GM23338 (cell line): ENCODE measurements around the gene MED20. TPM values are rescaled to one million over a fixed set of nuclear protein-coding genes. Genes with fewer than 3 reads are reported as not detected.

Experiments used
- ATAC-seq: fragments of 200-7000 bp; cut with Tn5 transposase; 3 replicates; pipeline ENCODE4 v1.9.1; 2020
- DNase-seq: peaks from one replicate; pipeline ENCODE4 v3.0.0-alpha.2; 2015; ENCODE audit warnings: low spot score
- H2AFZ ChIP-seq: fragments of 200-600 bp; sonication (generic); 2 replicates; pipeline ENCODE4 v1.8.0; 2016; ENCODE audit warnings: antibody characterized with exemption, mild to moderate bottlenecking, moderate library complexity
- H3F3A ChIP-seq: fragments of 200-600 bp; sonication (generic); replicated peaks from 2 replicates; pipeline ENCODE4 v1.8.0; 2017; ENCODE audit warnings: antibody characterized with exemption, mixed run types, low read depth
- H3K27ac ChIP-seq: fragments of 200-600 bp; sonication (generic); 2 replicates; pipeline ENCODE4 v1.6.1; 2016; ENCODE audit warnings: low read depth
- H3K27me3 ChIP-seq: fragments of 200-600 bp; sonication (generic); 2 replicates; pipeline ENCODE4 v1.8.0; 2016; ENCODE audit warnings: mild to moderate bottlenecking, mixed run types, moderate library complexity; ENCODE audit not compliant: insufficient read depth
- H3K36me3 ChIP-seq: fragments of 200-600 bp; sonication (generic); 2 replicates; pipeline ENCODE4 v1.8.0; 2016; ENCODE audit warnings: mild to moderate bottlenecking; ENCODE audit not compliant: insufficient read depth
- H3K4me1 ChIP-seq: fragments of 200-600 bp; sonication (generic); 2 replicates; pipeline ENCODE4 v1.8.0; 2016; ENCODE audit warnings: mild to moderate bottlenecking, moderate library complexity; ENCODE audit not compliant: insufficient read depth
- H3K4me2 ChIP-seq: fragments of 200-600 bp; sonication (generic); 2 replicates; pipeline ENCODE4 v1.7.1; 2017; ENCODE audit warnings: mixed run types
- H3K4me3 ChIP-seq: fragments of 200-600 bp; sonication (generic); 2 replicates; pipeline ENCODE4 v1.6.1; 2016; ENCODE audit warnings: mixed run types
- H3K79me2 ChIP-seq: fragments of 200-600 bp; sonication (generic); replicated peaks from 2 replicates; pipeline ENCODE4 v1.8.0; 2017; ENCODE audit warnings: mild to moderate bottlenecking; ENCODE audit not compliant: insufficient read depth
- H3K9me2 ChIP-seq: fragments of 200-600 bp; sonication (generic); 2 replicates; pipeline ENCODE4 v1.8.0; 2017; ENCODE audit not compliant: insufficient read depth
- H4K20me1 ChIP-seq: fragments of 200-600 bp; sonication (generic); replicated peaks from 2 replicates; pipeline ENCODE4 v1.8.0; 2017; ENCODE audit warnings: mild to moderate bottlenecking; ENCODE audit not compliant: insufficient read depth
- H3K27ac Mint-ChIP-seq: 2 replicates; pipeline ENCODE4 v1.8.0; 2020; ENCODE audit warnings: inconsistent platforms, mild to moderate bottlenecking, moderate library complexity, mixed read lengths
- H3K27me3 Mint-ChIP-seq: 3 replicates; pipeline ENCODE4 v1.8.0; 2022; ENCODE audit warnings: low read depth, mild to moderate bottlenecking, moderate library complexity, mixed read lengths, inconsistent platforms; ENCODE audit not compliant: insufficient read depth, poor library complexity
- H3K36me3 Mint-ChIP-seq: 3 replicates; pipeline ENCODE4 v1.8.0; 2021; ENCODE audit warnings: low read depth, mild to moderate bottlenecking, inconsistent platforms, moderate library complexity, mixed read lengths
- H3K4me1 Mint-ChIP-seq: 3 replicates; pipeline ENCODE4 v1.8.0; 2020; ENCODE audit warnings: mild to moderate bottlenecking, inconsistent platforms, mixed read lengths
- H3K4me3 Mint-ChIP-seq: 3 replicates; pipeline ENCODE4 v1.8.0; 2021; ENCODE audit warnings: moderate library complexity, mild to moderate bottlenecking, inconsistent platforms, mixed read lengths
- H3K9me3 Mint-ChIP-seq: 3 replicates; pipeline ENCODE4 v1.8.0; 2020; ENCODE audit warnings: moderate library complexity, mild to moderate bottlenecking, inconsistent platforms, mixed read lengths
- CREB1 ChIP-seq: fragments of 250-450 bp; sonication (Bioruptor Pico); IDR thresholded peaks from 2 replicates; pipeline ENCODE4 v1.5.0; 2020; ENCODE audit warnings: low read depth, mild to moderate bottlenecking, moderate library complexity
- EZH2 ChIP-seq: fragments of 200-600 bp; sonication (generic); IDR thresholded peaks from one replicate; pipeline ENCODE4 v1.8.0; 2017; ENCODE audit warnings: antibody characterized with exemption, mild to moderate bottlenecking, low read depth; ENCODE audit not compliant: unreplicated experiment
- EZH2phosphoT487 ChIP-seq: fragments of 200-600 bp; sonication (generic); IDR thresholded peaks from one replicate; pipeline ENCODE4 v1.8.1; 2018; ENCODE audit warnings: antibody characterized with exemption; ENCODE audit not compliant: unreplicated experiment
- JUNB ChIP-seq: IDR thresholded peaks from one replicate; pipeline ENCODE4 v1.6.1; 2016; ENCODE audit warnings: antibody characterized with exemption; ENCODE audit not compliant: unreplicated experiment
- NANOG ChIP-seq: IDR thresholded peaks from 2 replicates; pipeline ENCODE4 v1.6.1; 2016; ENCODE audit warnings: antibody characterized with exemption, borderline replicate concordance
- POLR2AphosphoS5 ChIP-seq: IDR thresholded peaks from 2 replicates; pipeline ENCODE4 v1.6.1; 2016; ENCODE audit warnings: antibody characterized with exemption, low read depth
- STAT1 ChIP-seq: IDR thresholded peaks from one replicate; pipeline ENCODE4 v1.6.1; 2016; ENCODE audit warnings: antibody characterized with exemption; ENCODE audit not compliant: unreplicated experiment
- ZNF114 ChIP-seq: fragments of 250-450 bp; sonication (Bioruptor Pico); IDR thresholded peaks from 2 replicates; pipeline ENCODE4 v1.5.0; 2020; ENCODE audit warnings: mild to moderate bottlenecking, moderate library complexity
- ZNF331 ChIP-seq: fragments of 250-450 bp; sonication (Bioruptor Pico); IDR thresholded peaks from 2 replicates; pipeline ENCODE4 v1.5.0; 2020; ENCODE audit warnings: low read depth, mild to moderate bottlenecking, moderate library complexity
- polyA plus RNA-seq: library from polyadenylated mRNA; unstranded; fragments of >200 nt; fragmentation: Nextera tagmentation; extraction: Ambion mirVana; gene quantifications from 2 replicates; pipeline ENCODE4 v1.2.1, GENCODE V29; 2016
- total RNA-seq: library from RNA; depleted of rRNA; stranded (reverse); fragments of >200 nt; shearing (Covaris generic); gene quantifications from 2 replicates; pipeline ENCODE4 v1.2.3, GENCODE V29; 2014
- TF ChIP-seq, protein P1 (sequence below), 2 experiments: fragments of 200-600 bp in 1 of 2; sonication (generic) in 1 of 2; conservative IDR thresholded peaks; 2 replicates each; pipeline versions ENCODE4 v1.5.1 to v1.6.1; 2016 to 2017; ENCODE audit warnings: antibody characterized with exemption in 2 of 2, low read depth in 2 of 2, mild to moderate bottlenecking in 2 of 2, moderate library complexity in 1 of 2
- TF ChIP-seq, protein P2 (sequence below): IDR thresholded peaks from one replicate; pipeline ENCODE4 v1.6.1; 2018; ENCODE audit warnings: antibody characterized with exemption; ENCODE audit not compliant: unreplicated experiment
- TF ChIP-seq, protein P3 (sequence below): IDR thresholded peaks from 2 replicates; pipeline ENCODE4 v1.6.1; 2016; ENCODE audit warnings: antibody characterized with exemption
- TF ChIP-seq, protein P4 (sequence below): fragments of 250-450 bp; sonication (Bioruptor Pico); IDR thresholded peaks from 2 replicates; pipeline ENCODE4 v1.5.0; 2020; ENCODE audit warnings: mild to moderate bottlenecking, moderate library complexity

The MED20 gene
- total and polyA plus RNA-seq, 2 experiments from 2014 or later = 20.1 to 39.3 TPM

DNA sequence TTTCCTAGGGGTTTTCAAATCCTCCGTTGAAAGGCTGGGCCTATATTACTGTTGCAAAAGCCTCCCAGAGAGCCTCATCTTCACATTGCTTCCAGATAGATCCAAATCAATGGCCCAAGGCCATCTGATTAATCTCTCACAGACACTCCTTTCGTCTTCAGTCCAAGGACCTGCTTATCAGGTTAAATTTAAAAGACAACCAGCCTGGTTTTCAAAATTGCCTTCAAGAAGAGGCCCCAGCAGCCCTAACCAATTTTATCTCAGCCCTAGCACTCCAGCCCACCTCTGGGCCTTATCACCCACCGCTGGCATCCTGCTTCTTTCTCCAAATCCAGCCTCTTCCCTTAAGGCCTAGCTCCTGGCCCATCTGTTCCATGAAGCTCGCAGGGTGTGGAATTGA lies 36.2 kb upstream of the MED20 start:
- H2AFZ ChIP-seq = peak overlapping the region; percentile 38; the same call in 1 of the 2 replicates
- Mint-ChIP-seq H3K4me1 (peaks cover 5% of the 10 kb centered on the region; the same call in 2 of the 3 replicates), H3K9me3 (no peaks in the 10 kb centered on the region), H3K4me3 (no peak overlapping the region), H3K27me3 (peaks cover 1% of the 10 kb centered on the region), H3K27ac (no peak overlapping the region), H3K36me3 (no peaks in the 10 kb centered on the region)
- H3K4me1 ChIP-seq = no peaks in the 10 kb centered on the region
- no peaks in the 10 kb centered on the region for H4K20me1 ChIP-seq
- ATAC-seq (no peak), DNase-seq (no peak)
- no peaks in the 10 kb centered on the region for H3K79me2 ChIP-seq
- TF ChIP-seq EZH2 (no peak), EZH2phosphoT487 (no peak), NANOG (no peak), POLR2AphosphoS5 (no peak), ZNF331 (no peak), ZNF114 (CRISPR knock-in tag) (no peak), STAT1 (no peak), JUNB (no peak), CREB1 (CRISPR knock-in tag) (no peak)
- TF ChIP-seq, protein P1, sequence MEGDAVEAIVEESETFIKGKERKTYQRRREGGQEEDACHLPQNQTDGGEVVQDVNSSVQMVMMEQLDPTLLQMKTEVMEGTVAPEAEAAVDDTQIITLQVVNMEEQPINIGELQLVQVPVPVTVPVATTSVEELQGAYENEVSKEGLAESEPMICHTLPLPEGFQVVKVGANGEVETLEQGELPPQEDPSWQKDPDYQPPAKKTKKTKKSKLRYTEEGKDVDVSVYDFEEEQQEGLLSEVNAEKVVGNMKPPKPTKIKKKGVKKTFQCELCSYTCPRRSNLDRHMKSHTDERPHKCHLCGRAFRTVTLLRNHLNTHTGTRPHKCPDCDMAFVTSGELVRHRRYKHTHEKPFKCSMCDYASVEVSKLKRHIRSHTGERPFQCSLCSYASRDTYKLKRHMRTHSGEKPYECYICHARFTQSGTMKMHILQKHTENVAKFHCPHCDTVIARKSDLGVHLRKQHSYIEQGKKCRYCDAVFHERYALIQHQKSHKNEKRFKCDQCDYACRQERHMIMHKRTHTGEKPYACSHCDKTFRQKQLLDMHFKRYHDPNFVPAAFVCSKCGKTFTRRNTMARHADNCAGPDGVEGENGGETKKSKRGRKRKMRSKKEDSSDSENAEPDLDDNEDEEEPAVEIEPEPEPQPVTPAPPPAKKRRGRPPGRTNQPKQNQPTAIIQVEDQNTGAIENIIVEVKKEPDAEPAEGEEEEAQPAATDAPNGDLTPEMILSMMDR (conservative IDR thresholded peaks at IDR 0.05; ENCODE audit: low read depth in 2 of 2) = no peak
- TF ChIP-seq, protein P2, sequence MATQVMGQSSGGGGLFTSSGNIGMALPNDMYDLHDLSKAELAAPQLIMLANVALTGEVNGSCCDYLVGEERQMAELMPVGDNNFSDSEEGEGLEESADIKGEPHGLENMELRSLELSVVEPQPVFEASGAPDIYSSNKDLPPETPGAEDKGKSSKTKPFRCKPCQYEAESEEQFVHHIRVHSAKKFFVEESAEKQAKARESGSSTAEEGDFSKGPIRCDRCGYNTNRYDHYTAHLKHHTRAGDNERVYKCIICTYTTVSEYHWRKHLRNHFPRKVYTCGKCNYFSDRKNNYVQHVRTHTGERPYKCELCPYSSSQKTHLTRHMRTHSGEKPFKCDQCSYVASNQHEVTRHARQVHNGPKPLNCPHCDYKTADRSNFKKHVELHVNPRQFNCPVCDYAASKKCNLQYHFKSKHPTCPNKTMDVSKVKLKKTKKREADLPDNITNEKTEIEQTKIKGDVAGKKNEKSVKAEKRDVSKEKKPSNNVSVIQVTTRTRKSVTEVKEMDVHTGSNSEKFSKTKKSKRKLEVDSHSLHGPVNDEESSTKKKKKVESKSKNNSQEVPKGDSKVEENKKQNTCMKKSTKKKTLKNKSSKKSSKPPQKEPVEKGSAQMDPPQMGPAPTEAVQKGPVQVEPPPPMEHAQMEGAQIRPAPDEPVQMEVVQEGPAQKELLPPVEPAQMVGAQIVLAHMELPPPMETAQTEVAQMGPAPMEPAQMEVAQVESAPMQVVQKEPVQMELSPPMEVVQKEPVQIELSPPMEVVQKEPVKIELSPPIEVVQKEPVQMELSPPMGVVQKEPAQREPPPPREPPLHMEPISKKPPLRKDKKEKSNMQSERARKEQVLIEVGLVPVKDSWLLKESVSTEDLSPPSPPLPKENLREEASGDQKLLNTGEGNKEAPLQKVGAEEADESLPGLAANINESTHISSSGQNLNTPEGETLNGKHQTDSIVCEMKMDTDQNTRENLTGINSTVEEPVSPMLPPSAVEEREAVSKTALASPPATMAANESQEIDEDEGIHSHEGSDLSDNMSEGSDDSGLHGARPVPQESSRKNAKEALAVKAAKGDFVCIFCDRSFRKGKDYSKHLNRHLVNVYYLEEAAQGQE = no peak
- TF ChIP-seq, protein P3, sequence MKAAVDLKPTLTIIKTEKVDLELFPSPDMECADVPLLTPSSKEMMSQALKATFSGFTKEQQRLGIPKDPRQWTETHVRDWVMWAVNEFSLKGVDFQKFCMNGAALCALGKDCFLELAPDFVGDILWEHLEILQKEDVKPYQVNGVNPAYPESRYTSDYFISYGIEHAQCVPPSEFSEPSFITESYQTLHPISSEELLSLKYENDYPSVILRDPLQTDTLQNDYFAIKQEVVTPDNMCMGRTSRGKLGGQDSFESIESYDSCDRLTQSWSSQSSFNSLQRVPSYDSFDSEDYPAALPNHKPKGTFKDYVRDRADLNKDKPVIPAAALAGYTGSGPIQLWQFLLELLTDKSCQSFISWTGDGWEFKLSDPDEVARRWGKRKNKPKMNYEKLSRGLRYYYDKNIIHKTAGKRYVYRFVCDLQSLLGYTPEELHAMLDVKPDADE = no peak
- TF ChIP-seq, protein P4, sequence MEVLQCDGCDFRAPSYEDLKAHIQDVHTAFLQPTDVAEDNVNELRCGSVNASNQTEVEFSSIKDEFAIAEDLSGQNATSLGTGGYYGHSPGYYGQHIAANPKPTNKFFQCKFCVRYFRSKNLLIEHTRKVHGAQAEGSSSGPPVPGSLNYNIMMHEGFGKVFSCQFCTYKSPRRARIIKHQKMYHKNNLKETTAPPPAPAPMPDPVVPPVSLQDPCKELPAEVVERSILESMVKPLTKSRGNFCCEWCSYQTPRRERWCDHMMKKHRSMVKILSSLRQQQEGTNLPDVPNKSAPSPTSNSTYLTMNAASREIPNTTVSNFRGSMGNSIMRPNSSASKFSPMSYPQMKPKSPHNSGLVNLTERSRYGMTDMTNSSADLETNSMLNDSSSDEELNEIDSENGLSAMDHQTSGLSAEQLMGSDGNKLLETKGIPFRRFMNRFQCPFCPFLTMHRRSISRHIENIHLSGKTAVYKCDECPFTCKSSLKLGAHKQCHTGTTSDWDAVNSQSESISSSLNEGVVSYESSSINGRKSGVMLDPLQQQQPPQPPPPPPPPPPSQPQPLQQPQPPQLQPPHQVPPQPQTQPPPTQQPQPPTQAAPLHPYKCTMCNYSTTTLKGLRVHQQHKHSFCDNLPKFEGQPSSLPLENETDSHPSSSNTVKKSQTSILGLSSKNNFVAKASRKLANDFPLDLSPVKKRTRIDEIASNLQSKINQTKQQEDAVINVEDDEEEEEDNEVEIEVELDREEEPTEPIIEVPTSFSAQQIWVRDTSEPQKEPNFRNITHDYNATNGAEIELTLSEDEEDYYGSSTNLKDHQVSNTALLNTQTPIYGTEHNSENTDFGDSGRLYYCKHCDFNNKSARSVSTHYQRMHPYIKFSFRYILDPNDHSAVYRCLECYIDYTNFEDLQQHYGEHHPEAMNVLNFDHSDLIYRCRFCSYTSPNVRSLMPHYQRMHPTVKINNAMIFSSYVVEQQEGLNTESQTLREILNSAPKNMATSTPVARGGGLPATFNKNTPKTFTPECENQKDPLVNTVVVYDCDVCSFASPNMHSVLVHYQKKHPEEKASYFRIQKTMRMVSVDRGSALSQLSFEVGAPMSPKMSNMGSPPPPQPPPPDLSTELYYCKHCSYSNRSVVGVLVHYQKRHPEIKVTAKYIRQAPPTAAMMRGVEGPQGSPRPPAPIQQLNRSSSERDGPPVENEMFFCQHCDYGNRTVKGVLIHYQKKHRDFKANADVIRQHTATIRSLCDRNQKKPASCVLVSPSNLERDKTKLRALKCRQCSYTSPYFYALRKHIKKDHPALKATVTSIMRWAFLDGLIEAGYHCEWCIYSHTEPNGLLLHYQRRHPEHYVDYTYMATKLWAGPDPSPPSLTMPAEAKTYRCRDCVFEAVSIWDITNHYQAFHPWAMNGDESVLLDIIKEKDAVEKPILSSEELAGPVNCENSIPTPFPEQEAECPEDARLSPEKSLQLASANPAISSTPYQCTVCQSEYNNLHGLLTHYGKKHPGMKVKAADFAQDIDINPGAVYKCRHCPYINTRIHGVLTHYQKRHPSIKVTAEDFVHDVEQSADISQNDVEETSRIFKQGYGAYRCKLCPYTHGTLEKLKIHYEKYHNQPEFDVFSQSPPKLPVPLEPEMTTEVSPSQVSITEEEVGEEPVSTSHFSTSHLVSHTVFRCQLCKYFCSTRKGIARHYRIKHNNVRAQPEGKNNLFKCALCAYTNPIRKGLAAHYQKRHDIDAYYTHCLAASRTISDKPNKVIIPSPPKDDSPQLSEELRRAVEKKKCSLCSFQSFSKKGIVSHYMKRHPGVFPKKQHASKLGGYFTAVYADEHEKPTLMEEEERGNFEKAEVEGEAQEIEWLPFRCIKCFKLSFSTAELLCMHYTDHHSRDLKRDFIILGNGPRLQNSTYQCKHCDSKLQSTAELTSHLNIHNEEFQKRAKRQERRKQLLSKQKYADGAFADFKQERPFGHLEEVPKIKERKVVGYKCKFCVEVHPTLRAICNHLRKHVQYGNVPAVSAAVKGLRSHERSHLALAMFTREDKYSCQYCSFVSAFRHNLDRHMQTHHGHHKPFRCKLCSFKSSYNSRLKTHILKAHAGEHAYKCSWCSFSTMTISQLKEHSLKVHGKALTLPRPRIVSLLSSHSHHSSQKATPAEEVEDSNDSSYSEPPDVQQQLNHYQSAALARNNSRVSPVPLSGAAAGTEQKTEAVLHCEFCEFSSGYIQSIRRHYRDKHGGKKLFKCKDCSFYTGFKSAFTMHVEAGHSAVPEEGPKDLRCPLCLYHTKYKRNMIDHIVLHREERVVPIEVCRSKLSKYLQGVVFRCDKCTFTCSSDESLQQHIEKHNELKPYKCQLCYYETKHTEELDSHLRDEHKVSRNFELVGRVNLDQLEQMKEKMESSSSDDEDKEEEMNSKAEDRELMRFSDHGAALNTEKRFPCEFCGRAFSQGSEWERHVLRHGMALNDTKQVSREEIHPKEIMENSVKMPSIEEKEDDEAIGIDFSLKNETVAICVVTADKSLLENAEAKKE (CRISPR knock-in tag) = no peak
- H3K9me2 ChIP-seq = 0 out of 2 replicates have a peak, but pooled peaks cover 6% of the 10 kb centered on the region
- H3K27me3 ChIP-seq = no peaks in the 10 kb centered on the region
- H3K4me2 ChIP-seq = no peak overlapping the region
- H3K27ac ChIP-seq = no peak overlapping the region
- H3K36me3 ChIP-seq = no peaks in the 10 kb centered on the region
- H3K4me3 ChIP-seq = no peak overlapping the region
- no peaks in the 10 kb centered on the region for H3F3A ChIP-seq
